ENCODE results near the gene NPM1.
"Not testable (repeated sequence)": the region's sequence is repeated elsewhere in the genome, so short reads cannot be mapped to it uniquely, and the experiment has no call there.

Gene NPM1

DNA sequence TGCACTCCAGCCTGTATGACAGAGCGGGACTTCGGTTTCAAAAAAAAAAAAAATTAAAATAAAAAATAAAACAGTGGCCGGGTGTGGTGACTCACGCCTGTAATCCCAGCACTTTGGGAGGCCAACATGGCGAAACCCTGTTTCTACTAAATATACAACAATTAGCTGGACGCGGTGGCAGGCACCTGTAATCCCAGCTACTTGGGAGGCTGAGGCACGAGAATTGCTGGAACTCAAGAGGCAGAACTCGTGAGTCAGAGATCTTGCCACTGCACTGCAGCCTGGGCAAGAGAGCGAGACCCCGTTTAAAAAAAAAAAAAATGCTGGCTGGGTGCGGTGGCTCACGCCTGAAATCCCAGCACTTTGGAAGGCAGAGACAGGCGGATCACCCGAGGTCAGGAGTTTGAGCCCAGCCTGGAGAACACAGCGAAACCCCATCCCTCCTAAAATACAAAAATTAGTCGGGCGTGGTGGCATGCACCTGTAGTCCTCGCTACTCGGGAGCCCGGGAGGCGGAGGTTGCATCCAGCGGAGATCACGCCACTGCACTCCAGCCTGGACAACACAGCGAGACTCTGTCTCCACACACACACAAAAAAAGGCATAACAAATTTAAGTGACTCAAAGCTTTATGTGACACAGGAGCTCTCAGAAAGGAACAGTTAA lies 1.5 kb upstream of the NPM1 start:
- no peak for DNase-seq (ENCODE audit: low read depth)

DNA sequence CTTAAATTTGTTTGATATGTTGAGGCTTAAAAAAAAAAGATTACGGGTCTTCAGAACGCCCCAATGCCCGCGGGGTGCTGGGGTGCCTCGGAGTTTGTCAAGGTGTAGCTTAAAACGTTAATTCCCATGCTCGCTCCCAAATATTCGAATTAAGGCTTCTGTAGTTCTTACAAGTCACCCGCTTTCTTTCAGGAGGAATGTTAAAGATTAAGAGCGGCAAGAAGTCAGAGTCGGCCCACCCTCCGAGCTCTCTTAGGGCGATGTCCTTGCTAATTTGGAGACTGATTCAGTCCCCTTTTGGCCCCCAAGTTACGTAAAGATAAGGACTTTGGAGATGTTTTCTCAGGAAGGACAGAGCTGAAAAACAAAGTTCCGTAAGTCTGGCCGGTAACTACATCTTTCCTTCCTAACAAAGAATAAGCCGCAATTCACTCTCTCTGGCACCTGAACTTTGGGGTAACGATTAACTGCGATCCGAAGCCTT lies 746 bp upstream of the NPM1 start:
- DNase-seq (ENCODE audit: low read depth) = no peak

DNA sequence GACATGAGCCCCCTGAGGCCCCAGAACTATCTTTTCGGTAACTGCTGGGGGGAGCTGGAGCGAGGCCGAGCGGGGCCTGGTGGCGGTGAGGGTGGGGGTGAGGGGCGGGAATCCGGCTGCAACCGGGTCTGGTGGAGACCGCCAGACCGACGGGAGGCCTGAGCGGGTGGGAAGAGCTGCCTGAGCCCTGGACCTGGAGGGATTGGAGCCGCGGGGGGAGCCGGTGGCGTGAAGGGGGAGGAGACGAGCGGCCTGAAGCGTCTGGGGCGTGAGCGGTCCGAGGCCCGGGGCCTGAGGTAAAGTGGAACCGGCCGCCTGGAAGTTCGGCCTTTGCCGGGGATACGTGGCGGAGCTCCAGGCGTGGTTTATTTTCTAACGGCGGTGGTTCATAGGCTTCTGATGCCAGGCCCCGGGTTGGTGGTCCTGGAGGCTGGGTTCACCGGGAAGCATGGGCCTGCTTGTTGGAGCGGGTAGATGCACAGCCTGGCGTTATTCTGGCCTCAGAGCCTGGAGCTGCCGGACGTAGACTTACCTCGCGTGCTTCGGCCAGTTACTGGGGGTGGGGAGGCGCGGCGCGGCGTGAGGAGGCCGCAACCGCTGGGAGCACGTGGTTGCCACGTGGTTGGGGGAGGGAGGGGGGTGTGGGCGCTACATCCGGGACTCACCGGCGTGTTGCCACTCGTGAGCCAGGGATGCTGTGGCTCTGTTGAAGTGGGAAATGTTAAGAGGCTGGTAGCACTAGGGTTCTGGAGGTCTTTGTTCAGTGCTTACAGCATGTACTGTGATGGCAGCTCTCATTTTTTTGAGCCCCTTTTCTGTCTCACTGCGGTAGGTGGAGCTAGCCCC lies 544 bp downstream of the NPM1 start:
- DNase-seq (ENCODE audit: low read depth) = peak; percentile 80

DNA sequence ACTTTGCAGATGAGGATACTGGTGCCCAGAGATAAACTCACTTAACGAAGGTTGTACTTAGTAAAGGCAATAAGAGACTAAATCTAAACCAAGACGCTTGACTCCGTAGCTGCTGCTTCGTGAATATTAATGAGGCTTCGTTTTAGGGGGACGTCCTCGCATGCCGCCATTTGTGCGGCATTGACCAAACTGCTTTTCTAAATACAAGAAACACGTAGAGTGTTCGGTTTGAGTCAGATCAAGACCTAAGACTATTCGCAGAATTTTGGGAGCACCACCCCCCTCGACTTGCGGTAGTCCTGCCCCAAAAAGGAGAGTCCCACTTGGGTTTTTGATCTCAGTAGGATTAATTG lies 1.1 kb downstream of the NPM1 start:
- peak; percentile 26 for DNase-seq (ENCODE audit: low read depth)

DNA sequence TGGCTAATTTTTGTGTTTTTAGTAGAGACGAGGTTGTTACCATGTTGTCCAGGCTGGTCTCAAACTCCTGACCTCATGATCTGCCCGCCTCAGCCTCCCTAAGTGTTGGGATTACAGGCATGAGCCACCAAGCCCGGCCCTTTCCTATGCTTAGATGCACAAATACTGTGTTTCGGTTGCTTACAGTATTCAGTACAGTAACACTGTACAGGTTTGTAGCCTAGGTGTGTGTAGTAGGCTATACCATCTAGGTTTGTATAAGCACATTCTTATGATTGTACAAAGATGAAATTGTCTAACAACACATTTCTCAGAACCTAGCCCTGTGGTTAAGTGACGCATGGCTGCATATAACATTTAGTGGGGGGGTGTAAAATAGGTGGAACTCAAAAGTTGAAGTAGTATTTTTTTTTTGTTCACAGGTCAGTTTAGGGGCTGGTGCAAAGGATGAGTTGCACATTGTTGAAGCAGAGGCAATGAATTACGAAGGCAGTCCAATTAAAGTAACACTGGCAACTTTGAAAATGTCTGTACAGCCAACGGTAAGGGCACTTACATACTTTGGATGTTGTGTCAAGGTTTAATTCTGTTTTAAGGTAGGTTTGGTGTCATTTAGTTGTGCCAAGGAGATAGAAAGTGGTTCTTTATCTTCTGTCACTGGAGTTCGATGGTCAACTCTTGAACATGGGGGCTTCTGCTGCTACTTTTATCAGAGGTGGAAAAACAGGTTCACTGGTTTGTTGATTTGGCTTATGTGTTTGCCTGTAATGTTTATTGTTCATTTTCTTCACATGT lies 3.4 kb downstream of the NPM1 start:
- DNase-seq (ENCODE audit: low read depth) = no peak

DNA sequence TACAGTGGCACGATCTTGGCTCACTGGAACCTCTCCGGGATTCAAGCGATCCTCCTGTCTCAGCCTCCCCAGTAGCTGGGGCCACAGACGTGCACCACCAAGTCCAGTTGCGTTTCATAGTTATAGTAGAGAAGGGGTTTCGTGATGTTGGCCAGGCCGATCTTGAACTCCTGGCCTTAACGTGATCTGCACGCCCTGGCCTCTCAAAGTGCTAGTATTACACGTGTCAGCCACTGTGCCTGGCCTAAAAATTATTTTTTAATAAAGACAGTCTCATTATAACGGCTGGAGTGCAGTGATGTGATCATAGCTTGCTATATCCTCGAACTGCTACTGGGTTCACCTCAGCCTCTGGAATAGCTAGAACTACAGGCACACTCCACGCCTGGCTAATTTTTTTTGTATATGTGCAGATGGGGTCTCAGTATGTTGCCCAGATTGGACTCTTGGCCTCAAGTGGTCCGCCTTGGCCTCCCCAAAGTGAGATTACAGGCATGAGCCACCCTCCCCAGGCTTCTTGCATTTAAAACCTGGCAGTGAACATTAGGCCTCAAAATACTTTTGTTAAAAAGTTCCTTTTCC lies 4.4 kb downstream of the NPM1 start:
- DNase-seq (ENCODE audit: low read depth) = no peak

DNA sequence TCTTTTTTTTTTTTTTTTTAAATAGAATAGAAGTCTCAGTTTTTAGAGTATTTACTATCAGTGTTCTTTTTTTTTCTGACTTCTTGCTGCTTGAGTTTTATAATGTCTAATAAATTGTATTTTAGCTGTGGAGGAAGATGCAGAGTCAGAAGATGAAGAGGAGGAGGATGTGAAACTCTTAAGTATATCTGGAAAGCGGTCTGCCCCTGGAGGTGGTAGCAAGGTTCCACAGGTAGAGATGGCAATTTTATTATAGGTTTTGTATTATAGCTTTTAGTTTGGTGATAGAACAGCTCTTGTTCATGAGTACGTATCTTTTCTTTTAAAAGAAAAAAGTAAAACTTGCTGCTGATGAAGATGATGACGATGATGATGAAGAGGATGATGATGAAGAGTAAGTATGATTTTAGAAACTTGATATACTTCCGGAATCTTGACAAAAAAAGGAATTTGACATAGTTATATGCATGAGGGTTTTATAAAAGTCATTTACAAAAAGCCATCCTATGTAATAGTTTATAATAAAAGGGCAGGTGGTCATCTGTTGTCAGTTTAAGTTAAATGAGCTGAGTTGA lies 5.0 kb downstream of the NPM1 start:
- no peak for DNase-seq (ENCODE audit: low read depth)

DNA sequence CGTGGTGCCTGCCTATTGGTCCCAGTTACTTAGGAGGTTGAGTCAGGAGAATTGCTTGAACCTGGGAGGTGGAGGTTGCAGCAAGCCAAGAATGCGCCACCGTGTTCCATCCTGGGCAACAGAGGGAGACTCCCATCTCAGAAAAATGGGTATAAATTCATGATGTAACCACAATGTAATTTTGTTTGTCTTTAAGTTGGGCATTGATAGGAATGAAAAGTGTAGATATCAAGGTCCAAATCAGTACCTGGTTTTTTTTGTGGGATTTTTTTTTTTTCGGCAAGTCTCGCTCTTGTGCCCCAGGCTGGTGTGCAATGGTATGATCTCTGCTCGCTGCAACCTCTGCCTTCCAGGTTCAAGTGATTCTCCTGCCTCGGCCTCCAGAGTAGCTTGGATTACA lies 7.4 kb downstream of the NPM1 start:
- no peak for DNase-seq (ENCODE audit: low read depth)

DNA sequence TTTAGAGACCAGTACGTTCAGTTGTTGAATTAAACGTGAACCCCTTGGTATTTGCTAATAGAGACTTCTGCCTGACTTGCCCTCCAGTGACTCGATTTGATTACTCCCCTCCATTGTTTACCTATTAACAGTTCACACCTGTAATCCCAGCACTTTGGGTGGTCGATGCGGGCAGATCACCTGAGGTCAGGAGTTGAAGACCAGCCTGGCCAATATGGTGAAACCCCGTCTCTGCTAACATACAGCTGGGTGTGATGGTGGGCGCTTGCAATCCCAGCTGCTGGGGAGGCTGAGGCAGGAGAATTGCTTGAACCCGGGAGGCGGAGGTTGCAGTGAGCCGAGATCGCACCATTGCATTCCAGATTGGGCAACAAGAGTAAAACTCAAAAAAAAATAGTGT lies 8.9 kb downstream of the NPM1 start:
- not testable (repeated sequence) for DNase-seq (ENCODE audit: low read depth)

DNA sequence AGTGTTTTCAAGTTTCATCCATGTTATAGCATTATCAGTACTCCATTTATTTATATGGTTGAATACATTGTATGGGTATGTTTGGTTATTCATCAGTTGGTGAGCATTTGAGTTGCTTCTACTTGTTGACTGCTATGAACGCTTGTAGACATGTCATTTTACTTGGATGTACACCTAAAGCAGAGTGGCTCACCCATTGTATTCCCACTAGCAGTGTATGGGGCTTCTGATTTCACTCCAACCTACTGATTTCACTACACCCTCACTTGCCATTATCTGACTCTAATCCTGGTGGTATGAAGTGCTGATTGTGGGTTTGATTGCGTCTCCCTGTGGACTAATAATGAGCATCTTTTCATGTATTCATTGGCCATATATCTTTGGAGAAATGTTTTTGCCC lies 9.5 kb downstream of the NPM1 start:
- DNase-seq (ENCODE audit: low read depth) = no peak

DNA sequence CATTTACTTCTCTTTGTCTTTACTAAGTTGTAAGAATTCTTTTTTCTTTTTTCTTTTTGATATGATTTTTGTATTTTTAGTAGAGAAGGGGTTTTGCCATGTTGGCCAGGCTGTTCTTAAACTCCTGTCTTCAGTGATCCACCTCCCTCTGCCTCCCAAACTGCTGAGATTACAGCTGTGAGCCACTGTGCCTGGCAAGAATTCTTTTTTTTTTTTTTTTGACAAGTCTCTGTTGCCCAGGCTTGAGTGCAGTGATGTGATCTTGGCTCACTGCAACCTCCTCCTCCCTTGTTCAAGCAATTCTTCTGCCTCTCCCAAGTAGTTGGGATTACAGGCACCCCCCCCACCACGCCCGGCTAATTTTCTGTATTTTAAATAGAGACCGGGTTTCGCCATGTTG lies 9.9 kb downstream of the NPM1 start:
- DNase-seq (ENCODE audit: low read depth) = no peak

DNA sequence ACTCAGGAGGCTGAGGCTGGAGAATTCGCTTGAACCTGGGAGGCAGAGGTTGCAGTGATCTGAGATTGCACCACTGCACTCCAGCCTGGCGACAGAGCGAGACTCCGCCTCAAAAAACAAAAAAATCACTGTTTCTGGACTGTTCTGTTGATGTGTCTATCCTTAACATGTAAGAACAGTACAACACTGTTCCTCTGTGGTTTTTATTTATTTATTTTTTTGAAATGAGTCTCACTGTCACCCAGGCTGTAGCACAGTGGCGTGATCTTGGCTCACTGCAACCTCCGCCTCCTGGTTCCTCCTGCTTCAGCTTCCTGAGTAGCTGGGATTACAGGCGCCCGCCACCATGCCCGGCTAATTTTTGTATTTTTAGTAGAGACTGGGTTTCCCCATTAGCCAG lies 11.0 kb downstream of the NPM1 start:
- DNase-seq (ENCODE audit: low read depth) = not testable (repeated sequence)

DNA sequence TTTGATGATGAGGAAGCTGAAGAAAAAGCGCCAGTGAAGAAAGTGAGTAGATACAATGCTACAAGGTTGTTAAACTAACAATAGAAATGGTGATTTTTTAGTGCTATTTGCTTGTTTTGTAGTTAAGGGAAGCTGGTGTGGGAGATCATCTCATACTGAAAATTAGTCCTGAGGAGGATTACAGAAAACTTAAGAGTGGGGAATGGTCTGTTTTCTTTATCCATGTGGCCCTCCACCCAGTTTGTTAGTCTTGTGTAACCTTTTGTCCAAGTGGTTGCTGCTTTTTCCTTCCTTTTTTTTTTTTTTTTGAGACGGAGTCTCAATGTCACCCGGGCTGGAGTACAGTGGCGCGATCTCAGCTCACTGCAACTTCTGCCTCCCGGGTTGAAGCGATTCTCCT lies 12.5 kb downstream of the NPM1 start:
- DNase-seq (ENCODE audit: low read depth) = no peak

DNA sequence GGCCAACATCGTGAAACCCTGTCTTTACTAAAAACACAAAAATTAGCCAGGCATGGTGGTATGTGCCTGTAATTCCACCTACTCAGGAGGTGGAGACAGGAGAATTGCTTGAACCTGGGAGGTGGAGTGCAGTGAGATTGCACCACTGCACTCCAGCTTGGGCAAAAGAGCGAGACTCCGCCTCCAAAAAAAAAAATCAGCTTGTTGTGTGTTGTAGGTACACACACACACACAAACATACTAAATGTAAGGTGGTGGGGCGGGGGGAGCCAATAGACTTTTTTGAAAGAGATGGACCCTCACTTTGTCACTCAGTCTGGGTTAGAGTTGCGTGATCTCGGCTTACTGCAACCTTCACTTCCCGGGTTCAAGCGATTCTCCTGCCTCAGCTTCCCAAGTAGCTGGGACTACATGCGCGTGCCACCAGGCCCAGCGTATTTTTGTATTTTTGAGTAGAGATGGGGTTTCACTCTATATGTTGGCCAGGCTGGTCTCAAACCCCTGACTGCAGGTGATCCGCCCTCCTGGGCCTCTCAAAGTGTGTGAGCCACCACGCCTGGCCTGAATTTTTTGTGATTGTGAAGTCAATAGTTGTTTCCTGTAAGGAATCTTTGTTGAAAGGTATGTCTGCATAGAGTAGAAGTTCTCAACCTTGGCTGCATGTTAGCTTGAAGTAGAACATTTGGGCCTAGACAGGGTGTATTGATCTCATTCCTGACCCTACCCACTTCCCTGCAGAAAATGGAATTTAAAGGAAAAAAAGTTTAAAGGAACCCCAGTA lies 13.7 kb downstream of the NPM1 start:
- DNase-seq (ENCODE audit: low read depth) = no peak

DNA sequence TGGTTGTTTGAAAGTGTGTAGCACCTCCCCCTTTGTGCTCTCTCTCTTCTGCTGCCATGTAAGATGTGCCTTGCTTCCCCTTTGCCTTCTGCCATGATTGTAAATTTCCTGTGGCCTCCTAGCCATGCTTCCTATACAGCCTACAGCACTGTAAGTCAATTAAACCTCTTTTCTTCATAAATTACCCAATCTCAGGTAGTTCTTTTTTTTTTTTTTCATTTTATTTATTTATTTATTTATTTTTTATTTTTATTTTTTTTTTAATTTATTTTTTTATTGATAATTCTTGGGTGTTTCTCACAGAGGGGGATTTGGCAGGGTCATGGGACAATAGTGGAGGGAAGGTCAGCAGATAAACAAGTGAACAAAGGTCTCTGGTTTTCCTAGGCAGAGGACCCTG lies 15.1 kb downstream of the NPM1 start:
- not testable (repeated sequence) for DNase-seq (ENCODE audit: low read depth)

DNA sequence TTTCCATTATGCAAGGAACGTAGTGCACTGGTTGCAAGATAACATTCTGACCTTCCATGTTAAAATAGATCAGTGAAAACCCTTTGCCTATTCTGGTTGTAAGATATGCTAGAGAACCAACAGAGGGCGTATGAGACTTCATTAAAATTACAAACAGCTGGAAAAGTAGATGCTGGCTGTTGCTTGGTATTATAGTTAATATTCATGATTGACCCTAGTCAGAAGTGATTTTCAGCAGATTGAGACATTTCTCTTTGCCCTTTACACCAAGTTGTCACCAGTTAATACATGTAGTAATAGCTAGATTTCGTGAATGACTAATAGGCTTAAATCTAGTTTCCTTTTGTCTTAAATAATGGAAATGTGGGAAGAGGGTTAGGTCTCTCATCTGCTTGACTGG lies 18.0 kb downstream of the NPM1 start:
- no peak for DNase-seq (ENCODE audit: low read depth)

DNA sequence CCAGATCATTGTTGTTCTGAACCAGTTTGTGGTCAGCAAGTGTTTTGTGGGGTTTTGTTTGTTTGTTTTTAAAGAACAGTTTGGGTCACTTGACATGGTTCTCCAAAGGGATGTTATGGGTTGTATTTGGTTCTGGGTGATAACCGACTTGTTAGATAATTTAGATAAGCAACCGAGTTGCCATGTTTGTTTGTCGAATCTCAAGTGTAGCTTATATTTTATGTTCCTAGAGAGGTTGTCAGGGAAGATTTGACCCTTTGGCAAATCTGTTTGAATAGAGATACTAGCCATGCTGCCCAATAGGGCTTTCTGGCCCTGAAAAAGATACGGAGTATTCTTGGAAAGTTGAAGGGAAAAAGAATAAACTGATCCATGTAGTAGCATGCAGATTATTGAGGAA lies 19.6 kb downstream of the NPM1 start:
- DNase-seq (ENCODE audit: low read depth) = no peak

DNA sequence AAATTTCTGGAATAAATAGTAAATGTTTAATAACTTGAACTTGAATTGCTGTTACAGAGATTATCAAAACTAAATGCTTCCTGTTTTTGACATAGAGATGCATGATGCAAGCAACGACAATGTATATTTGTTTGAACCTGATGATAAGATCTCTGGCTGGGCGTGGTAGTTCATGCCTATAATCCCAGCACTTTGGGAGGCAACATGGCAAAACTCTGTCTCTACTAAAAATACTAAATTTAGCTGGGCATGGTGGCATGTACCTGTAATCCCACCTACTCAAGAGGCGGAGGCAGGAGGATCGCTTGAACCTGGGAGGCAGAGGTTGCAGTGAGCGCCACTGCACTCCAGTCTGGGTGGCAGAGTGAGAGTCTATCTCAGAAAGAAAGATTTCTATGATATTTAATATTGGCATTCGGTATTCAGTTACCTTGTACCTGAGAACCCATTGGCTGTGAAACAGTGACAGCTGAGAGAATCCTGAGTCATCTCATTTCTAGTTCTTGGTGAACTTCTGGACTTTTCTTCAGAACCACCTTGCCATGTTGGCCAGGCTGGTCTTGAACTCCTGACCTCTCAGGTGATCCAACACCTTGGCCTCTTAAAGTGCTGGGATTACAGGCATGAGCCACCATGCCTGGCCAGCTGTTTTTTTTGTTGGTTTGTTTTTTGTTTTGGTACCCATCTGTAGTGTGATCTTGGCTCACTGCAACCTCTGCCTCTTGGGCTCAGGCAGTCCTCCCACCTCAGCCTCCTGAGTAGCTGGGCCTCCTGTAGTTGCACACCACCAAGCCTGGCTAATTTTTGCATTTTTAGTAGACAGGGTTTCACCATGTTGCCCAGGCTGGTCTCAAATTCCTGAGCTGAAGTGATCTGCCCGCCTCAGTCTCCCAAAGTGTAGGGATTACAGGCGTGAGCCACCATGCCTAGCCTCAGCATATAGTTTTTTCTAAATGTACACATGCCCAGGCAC lies 21.8 kb downstream of the NPM1 start:
- no peak for DNase-seq (ENCODE audit: low read depth)

DNA sequence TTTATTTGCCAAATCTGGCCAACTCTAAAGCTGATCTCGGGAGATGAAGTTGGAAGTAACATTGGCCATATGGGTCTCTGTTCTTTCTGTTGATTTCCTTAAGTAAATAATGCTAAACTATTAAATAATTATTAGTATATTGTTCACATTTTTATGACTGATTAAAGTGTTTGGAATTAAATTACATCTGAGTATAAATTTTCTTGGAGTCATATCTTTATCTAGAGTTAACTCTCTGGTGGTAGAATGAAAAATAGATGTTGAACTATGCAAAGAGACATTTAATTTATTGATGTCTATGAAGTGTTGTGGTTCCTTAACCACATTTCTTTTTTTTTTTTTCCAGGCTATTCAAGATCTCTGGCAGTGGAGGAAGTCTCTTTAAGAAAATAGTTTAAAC lies 22.5 kb downstream of the NPM1 start:
- DNase-seq (ENCODE audit: low read depth) = no peak

DNA sequence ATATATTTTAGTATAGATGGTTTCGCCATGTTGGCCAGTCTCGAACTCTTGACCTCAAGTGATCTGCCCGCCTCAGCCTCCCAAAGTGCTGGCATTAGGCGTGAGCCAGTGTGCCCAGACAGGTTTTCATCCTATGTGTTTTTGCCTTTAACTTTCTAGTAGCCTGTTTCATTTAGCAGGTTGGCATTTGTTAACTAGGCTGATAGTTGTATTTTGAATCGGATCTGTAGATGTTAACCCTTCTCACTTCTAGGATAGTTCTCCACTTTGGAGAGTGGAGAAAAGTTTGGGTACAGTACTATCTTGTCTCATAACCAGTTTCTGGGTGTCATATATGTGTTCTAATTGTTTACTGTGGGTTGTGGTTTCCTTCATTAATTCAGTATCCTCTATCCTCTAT lies 24.5 kb downstream of the NPM1 start:
- DNase-seq (ENCODE audit: low read depth) = no peak
